HepG2 (cell line): Measurements from ENCODE around the gene MIGA2. TPM values are rescaled to one million over a fixed set of nuclear protein-coding genes. Genes with fewer than 3 reads are reported as not detected.

ENCODE experiments used
- ATM ChIP-seq: fragments of 450-650 bp; IDR thresholded peaks from 2 replicates; pipeline ENCODE4 v1.7.1; 2017; ENCODE audit warnings: mild to moderate bottlenecking, borderline replicate concordance
- CBX1 ChIP-seq: IDR thresholded peaks from one replicate; pipeline ENCODE4 v1.6.1; 2016; ENCODE audit warnings: antibody characterized with exemption, low read depth
- CHCHD3 ChIP-seq: sonication (generic); formaldehyde crosslinking; IDR thresholded peaks from 2 replicates; pipeline ENCODE4 v1.8.0; 2022; ENCODE audit warnings: mild to moderate bottlenecking, missing genetic modification reagents, moderate library complexity
- EZH2 ChIP-seq: conservative IDR thresholded peaks from 2 replicates; pipeline ENCODE4 v1.6.1; 2012; ENCODE audit warnings: mild to moderate bottlenecking, low read depth, low read length, moderate library complexity
- PHF8 ChIP-seq: sonication (generic); formaldehyde crosslinking; IDR thresholded peaks from 2 replicates; pipeline ENCODE4 v1.5.0; 2020; ENCODE audit warnings: missing genetic modification reagents
- TBL1XR1 ChIP-seq: fragments of 150-350 bp; IDR thresholded peaks from 2 replicates; pipeline ENCODE4 v1.6.1; 2014; ENCODE audit warnings: borderline replicate concordance, low read length; ENCODE audit not compliant: partially characterized antibody
- ZBTB21 ChIP-seq: sonication (generic); formaldehyde crosslinking; IDR thresholded peaks from 2 replicates; pipeline ENCODE4 v1.4.0; 2020; ENCODE audit warnings: missing genetic modification reagents
- ZNF292 ChIP-seq: sonication (generic); formaldehyde crosslinking; IDR thresholded peaks from 2 replicates; pipeline ENCODE4 v1.8.1; 2022; ENCODE audit warnings: mild to moderate bottlenecking, low read depth, missing genetic modification reagents, borderline replicate concordance
- ZNF317 ChIP-seq: sonication (generic); formaldehyde crosslinking; IDR thresholded peaks from 2 replicates; pipeline ENCODE4 v1.5.0; 2020; ENCODE audit warnings: mild to moderate bottlenecking, missing genetic modification reagents
- ZNF567 ChIP-seq: sonication (generic); formaldehyde crosslinking; IDR thresholded peaks from 2 replicates; pipeline ENCODE4 v1.8.1; 2023; ENCODE audit warnings: mild to moderate bottlenecking, missing genetic modification reagents, borderline replicate concordance
- ZNF619 ChIP-seq: sonication (generic); formaldehyde crosslinking; IDR thresholded peaks from 2 replicates; pipeline ENCODE4 v1.4.0; 2020; ENCODE audit warnings: mild to moderate bottlenecking, missing genetic modification reagents
- polyA plus RNA-seq, 8 experiments: library from polyadenylated mRNA; depleted of rRNA in 3 of 8; stranded (reverse) in 7 of 8; unstranded in 1 of 8; fragments of >200 nt; fragmentation: Illumina TruSeq in 4 of 8; extraction: Trizol in 4 of 8; gene quantifications; 2 replicates each; pipeline versions ENCODE4 v1.2.1 to v1.2.3, GENCODE V29; 2011 to 2016; ENCODE audit warnings: low read depth in 4 of 8, missing spikeins in 1 of 8, mixed read lengths in 1 of 8; ENCODE audit not compliant: insufficient read depth in 1 of 8
- total RNA-seq, 5 experiments: library from RNA; depleted of rRNA; stranded (reverse); fragments of >200 nt; fragmentation: Illumina TruSeq; extraction: Trizol; gene quantifications; 2 replicates each; pipeline ENCODE4 v1.2.3, GENCODE V29; 2016; ENCODE audit warnings: low read depth in 1 of 5
- TF ChIP-seq, protein P1 (sequence below): sonication (generic); formaldehyde crosslinking; IDR thresholded peaks from 2 replicates; pipeline ENCODE4 v1.4.0; 2020; ENCODE audit warnings: low read depth, missing genetic modification reagents
- TF ChIP-seq, protein P2 (sequence below): sonication (generic); formaldehyde crosslinking; IDR thresholded peaks from 2 replicates; pipeline ENCODE4 v1.4.0; 2020; ENCODE audit warnings: mild to moderate bottlenecking, missing genetic modification reagents
- TF ChIP-seq, protein P3 (sequence below): sonication (generic); formaldehyde crosslinking; IDR thresholded peaks from 2 replicates; pipeline ENCODE4 v1.8.1; 2022; ENCODE audit warnings: mild to moderate bottlenecking, missing genetic modification reagents
- TF ChIP-seq, protein P4 (sequence below): IDR thresholded peaks from 2 replicates; pipeline ENCODE4 v1.6.1; 2016; ENCODE audit warnings: missing biosample characterization, missing genetic modification reagents, low read depth
- TF ChIP-seq, protein P5 (sequence below): sonication (generic); formaldehyde crosslinking; IDR thresholded peaks from 2 replicates; pipeline ENCODE4 v1.4.0; 2020; ENCODE audit warnings: missing genetic modification reagents, borderline replicate concordance

Gene MIGA2
- total and polyA plus RNA-seq, 2 of the 13 experiments (the other 11 are each of a cell fraction or from before 2014, with no cell fraction given): 10.8 to 17.1 TPM

DNA sequence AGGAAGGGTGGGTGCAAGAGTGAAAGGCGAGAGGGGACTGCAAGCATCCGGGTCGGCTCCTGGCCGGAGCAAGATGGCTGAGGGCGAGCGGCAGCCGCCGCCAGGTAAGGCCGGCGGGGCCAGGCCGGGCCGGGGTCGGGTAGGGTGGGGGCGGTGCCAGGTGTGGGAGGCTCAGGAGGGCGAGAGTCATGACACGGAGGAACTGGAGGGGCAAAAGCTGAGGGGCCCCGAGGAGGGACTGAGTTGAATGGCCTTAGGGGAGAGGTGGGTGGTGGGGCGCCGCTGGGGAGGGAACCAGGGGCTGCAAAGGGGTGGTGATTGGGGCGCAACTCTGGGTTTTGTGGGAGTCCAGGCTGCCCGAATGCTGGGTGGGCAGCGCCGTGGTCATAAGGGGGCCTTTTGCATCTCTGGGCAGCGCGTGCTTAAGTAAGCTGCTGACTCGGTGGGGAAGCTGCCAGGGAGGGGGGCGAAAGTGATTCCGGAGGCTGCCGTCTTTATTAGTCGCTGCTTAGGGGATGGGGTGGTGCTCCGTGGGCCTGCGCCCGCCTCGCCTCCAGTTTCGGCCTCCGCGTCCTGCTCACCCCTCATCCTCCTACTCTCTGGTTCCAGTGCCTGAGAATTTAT is 75.2 kb downstream of the MIGA2 start (continued):
- TF ChIP-seq, protein P1, sequence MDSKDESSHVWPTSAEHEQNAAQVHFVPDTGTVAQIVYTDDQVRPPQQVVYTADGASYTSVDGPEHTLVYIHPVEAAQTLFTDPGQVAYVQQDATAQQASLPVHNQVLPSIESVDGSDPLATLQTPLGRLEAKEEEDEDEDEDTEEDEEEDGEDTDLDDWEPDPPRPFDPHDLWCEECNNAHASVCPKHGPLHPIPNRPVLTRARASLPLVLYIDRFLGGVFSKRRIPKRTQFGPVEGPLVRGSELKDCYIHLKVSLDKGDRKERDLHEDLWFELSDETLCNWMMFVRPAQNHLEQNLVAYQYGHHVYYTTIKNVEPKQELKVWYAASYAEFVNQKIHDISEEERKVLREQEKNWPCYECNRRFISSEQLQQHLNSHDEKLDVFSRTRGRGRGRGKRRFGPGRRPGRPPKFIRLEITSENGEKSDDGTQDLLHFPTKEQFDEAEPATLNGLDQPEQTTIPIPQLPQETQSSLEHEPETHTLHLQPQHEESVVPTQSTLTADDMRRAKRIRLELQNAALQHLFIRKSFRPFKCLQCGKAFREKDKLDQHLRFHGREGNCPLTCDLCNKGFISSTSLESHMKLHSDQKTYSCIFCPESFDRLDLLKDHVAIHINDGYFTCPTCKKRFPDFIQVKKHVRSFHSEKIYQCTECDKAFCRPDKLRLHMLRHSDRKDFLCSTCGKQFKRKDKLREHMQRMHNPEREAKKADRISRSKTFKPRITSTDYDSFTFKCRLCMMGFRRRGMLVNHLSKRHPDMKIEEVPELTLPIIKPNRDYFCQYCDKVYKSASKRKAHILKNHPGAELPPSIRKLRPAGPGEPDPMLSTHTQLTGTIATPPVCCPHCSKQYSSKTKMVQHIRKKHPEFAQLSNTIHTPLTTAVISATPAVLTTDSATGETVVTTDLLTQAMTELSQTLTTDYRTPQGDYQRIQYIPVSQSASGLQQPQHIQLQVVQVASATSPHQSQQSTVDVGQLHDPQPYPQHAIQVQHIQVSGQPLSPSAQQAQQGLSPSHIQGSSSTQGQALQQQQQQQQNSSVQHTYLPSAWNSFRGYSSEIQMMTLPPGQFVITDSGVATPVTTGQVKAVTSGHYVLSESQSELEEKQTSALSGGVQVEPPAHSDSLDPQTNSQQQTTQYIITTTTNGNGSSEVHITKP (CRISPR knock-in tag): no peak
- TF ChIP-seq ZNF292 (CRISPR knock-in tag): no peak
- no peak for TF ChIP-seq EZH2
- no peak for TF ChIP-seq TBL1XR1
- TF ChIP-seq ZNF317 (CRISPR knock-in tag): peak; percentile 62
- TF ChIP-seq, protein P2, sequence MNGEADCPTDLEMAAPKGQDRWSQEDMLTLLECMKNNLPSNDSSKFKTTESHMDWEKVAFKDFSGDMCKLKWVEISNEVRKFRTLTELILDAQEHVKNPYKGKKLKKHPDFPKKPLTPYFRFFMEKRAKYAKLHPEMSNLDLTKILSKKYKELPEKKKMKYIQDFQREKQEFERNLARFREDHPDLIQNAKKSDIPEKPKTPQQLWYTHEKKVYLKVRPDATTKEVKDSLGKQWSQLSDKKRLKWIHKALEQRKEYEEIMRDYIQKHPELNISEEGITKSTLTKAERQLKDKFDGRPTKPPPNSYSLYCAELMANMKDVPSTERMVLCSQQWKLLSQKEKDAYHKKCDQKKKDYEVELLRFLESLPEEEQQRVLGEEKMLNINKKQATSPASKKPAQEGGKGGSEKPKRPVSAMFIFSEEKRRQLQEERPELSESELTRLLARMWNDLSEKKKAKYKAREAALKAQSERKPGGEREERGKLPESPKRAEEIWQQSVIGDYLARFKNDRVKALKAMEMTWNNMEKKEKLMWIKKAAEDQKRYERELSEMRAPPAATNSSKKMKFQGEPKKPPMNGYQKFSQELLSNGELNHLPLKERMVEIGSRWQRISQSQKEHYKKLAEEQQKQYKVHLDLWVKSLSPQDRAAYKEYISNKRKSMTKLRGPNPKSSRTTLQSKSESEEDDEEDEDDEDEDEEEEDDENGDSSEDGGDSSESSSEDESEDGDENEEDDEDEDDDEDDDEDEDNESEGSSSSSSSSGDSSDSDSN (CRISPR knock-in tag): peak; percentile 78
- TF ChIP-seq, protein P3, sequence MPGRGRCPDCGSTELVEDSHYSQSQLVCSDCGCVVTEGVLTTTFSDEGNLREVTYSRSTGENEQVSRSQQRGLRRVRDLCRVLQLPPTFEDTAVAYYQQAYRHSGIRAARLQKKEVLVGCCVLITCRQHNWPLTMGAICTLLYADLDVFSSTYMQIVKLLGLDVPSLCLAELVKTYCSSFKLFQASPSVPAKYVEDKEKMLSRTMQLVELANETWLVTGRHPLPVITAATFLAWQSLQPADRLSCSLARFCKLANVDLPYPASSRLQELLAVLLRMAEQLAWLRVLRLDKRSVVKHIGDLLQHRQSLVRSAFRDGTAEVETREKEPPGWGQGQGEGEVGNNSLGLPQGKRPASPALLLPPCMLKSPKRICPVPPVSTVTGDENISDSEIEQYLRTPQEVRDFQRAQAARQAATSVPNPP (CRISPR knock-in tag): 0 out of 2 replicates have a peak, but pooled peaks have one; percentile 61
- TF ChIP-seq PHF8 (CRISPR knock-in tag): peak; percentile 13; the same call in 1 of the 2 replicates
- TF ChIP-seq ZNF619: no peak
- TF ChIP-seq CBX1: no peak
- TF ChIP-seq ZNF567 (CRISPR knock-in tag): no peak
- no peak for TF ChIP-seq ZBTB21 (CRISPR knock-in tag)
- TF ChIP-seq CHCHD3 (CRISPR knock-in tag): no peak
- TF ChIP-seq ATM: no peak
- TF ChIP-seq, protein P4, sequence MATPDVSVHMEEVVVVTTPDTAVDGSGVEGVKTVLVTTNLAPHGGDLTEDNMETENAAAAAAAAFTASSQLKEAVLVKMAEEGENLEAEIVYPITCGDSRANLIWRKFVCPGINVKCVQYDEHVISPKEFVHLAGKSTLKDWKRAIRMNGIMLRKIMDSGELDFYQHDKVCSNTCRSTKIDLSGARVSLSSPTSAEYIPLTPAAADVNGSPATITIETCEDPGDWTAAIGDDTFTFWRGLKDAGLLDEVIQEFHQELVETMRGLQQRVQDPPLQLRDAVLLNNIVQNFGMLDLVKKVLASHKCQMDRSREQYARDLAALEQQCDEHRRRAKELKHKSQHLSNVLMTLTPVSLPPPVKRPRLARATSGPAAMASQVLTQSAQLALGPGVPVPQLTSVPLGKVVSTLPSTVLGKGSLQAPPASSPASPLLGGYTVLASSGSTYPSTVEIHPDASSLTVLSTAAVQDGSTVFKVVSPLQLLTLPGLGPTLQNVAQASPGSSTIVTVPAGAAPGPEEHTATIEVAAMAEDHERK (CRISPR knock-in tag): no peak
- TF ChIP-seq, protein P5, sequence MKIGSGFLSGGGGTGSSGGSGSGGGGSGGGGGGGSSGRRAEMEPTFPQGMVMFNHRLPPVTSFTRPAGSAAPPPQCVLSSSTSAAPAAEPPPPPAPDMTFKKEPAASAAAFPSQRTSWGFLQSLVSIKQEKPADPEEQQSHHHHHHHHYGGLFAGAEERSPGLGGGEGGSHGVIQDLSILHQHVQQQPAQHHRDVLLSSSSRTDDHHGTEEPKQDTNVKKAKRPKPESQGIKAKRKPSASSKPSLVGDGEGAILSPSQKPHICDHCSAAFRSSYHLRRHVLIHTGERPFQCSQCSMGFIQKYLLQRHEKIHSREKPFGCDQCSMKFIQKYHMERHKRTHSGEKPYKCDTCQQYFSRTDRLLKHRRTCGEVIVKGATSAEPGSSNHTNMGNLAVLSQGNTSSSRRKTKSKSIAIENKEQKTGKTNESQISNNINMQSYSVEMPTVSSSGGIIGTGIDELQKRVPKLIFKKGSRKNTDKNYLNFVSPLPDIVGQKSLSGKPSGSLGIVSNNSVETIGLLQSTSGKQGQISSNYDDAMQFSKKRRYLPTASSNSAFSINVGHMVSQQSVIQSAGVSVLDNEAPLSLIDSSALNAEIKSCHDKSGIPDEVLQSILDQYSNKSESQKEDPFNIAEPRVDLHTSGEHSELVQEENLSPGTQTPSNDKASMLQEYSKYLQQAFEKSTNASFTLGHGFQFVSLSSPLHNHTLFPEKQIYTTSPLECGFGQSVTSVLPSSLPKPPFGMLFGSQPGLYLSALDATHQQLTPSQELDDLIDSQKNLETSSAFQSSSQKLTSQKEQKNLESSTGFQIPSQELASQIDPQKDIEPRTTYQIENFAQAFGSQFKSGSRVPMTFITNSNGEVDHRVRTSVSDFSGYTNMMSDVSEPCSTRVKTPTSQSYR (CRISPR knock-in tag): no peak
